Stimulated activated CD8-positive, alpha-beta memory T cell treated with anti-CD3 and anti-CD28 coated beads, Interleukin-7, amount 100 ng/mL, for 48 hours (primary cell): ENCODE measurements around the gene CPED1.
"Not testable (repeated sequence)": the region's sequence is repeated elsewhere in the genome, so short reads cannot be mapped to it uniquely, and the experiment has no call there.

Source experiments
- DNase-seq, 2 donors: peaks; one replicate each; pipeline ENCODE4 v3.0.0-alpha.2; 2020; ENCODE audit warnings: low read depth in 1 of 2; ENCODE audit errors: extremely low read depth in 1 of 2

CPED1 gene

DNA sequence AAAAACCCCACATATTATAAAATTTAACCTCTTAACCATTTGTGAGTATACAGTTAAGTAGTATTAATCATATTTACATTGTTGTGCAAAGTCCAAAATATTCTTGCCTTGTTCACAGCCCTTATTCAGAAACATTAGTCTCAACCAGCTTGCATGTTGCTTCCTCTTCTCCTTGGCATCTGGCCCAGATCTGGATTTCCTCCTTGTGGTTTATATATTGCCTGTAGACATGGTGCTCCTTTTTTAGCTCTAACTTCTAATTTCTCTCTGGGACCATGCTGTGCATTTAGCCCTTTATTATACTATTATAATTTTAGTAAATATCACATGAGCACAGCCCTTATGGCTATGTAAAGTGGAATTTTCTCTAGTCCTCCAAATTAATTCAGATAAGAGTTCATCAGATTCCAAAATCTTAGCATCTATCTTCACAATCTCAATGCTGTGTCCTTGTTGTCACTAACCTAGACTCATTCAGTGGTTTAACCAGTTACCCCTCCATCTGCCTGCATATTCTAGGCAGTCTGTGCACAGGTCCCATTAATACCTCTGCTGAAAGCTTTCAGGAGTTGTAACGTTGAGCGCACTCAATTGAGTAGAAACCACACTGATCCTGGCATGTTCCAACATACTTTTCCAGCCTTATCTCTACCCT lies 7.9 kb downstream of the CPED1 start:
- DNase-seq: no peak

DNA sequence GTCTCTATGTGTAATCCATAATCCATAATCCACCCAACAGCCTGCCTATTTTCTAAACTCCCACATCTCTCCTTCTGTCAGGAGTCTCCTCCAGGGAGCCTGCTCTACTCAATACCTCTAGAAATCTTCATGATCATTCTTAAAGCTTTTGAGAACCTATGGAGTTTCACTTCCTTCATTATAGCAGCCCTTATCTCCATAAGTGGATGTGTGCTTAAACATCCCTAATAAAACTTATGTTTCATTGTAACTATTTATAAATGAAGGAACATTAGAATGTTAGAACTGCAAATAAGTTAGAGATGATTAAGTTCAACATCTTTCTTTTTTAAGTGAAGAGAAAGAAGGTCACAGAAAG lies 8.5 kb downstream of the CPED1 start:
- DNase-seq: no peak

DNA sequence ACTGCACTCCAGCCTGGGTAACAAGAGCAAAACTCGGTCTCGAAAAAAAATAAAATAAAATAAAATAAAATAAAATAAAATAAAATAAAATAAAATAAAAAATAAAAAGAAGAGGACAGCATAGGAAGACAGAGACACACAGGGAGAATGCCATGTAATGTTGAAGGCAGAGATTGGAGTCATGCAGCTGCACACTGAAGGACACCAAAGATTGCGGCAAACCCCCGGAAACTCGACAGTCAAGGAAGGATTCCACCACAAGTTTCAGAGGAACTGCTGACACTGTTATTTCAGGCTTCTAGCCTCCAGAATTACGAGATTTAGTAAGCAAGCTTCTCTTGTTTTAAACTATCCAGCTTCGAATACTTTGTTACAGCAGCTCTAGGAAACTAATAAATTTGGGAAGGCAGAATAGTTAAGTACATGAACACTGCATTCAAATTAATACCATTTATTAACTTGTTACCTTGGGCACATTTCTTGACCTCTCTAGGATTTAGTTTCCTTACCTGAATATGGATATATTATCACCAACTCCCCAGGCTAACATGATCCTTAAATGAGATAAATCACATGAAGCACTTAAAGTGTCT lies 9.5 kb downstream of the CPED1 start:
- no peak for DNase-seq

DNA sequence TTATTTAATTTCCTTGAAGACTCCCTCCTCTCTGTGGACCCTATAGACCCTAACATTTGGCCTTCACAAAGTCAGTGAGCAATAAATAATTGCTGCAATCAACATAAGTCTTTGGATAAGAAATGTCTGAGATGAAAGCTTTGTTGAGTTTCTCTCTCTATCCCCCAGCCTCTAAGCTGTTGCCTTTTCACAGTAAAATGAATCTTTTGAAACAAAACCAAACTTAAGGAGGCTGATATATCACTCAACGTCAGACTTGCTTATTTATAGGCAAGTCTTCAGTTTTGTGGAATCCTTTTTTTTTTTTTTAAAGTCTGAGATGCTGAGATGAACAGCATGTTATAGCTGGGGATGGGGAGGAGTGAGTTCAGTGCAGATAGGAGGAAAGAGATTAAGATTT lies 10.0 kb downstream of the CPED1 start:
- DNase-seq: no peak

DNA sequence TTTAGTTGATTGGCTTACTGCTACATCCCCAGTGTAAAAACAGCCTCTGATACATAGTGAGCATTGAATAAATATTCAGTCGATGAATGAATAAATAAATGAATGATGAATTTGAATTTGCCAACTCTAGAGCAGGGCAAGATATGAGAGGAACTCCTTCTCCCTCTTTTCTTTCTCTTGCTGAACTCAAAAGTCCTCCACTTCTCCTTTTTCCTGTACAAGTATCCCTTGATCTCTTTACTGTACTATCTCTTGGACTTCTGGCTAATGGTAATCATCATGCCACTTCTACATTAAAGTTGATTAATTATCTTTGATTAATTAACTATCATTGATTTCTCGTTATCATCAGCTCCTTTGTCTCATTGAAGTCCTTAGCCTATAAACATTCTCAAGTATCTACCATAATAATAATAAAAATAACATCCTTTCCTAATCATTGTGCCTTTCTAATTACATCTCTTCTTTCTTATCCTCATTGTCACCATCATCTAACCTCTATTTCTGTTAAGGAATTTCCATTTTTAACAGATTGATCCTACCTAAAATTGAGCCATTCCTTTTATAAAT lies 10.6 kb downstream of the CPED1 start:
- DNase-seq: no peak

DNA sequence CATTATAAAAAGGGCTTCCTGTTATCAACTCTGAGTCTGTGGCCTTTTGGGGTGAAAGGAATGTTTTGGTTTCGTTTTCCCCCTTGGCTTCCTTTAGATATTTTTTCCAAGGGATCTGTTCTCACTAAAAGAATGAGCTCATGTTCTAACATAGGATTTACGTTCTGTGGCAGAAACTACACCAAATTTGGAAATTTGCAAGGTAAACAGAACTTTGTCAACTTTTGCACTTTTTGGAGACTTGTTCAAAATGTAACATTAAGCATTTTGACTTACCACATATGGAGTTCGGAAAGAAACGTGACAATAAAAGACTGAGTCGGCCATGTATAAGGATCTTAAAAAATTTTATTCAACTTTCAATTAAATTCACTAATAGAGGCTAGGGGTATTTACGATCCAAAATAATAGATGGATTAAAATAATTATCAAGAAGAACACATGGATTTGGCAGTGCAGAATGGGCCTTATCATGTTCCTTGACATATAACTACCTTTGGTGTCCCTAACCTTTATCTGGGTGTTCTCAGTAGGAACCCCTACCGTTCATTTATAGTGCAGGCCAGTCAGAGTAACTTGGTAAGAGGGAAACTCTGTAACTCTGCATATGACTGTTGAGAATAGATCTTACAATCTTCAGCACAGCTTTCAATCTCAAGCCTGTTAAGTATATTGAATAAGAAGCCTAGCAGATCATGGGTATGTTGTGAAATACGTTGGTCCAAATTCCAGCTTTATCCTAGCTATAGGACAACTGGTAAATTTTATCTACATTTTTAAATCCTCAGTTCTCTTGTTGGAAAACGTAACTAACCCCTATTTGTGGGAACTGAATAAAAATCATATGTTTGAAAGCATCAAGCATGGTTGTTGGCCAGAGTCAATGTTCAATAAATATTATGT lies 11.8 kb downstream of the CPED1 start:
- DNase-seq: no peak

DNA sequence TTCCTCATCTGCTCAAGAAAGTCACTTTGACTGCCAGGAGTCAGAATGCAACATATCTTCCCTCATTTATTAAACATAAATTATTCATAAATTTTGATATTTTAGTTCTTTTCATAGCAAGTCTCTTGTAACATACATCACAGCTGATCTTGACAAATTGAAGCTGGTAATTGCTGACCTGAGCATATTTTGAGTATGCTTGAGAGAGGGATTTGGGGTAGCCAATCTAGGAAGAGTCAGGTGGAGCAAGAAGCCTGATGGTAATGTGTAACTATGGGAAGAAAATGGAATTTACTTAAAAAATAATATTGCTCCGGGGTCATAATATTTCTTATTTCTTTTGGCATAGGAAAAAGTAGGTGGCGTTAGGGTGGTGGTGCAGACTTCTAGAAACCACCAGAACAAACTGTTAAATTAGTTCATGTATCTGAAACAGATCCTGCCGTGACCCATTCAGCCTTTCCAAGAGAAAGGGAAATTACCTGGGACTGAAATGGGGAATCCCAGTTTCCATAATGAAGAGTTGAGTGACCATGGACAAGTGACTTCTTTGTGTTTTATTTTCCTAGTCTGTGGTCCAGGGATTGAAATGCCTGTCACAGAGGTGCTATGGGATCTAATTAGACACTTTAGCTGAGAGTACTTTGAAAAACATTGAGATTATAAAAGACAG lies 12.9 kb downstream of the CPED1 start:
- DNase-seq: no peak

DNA sequence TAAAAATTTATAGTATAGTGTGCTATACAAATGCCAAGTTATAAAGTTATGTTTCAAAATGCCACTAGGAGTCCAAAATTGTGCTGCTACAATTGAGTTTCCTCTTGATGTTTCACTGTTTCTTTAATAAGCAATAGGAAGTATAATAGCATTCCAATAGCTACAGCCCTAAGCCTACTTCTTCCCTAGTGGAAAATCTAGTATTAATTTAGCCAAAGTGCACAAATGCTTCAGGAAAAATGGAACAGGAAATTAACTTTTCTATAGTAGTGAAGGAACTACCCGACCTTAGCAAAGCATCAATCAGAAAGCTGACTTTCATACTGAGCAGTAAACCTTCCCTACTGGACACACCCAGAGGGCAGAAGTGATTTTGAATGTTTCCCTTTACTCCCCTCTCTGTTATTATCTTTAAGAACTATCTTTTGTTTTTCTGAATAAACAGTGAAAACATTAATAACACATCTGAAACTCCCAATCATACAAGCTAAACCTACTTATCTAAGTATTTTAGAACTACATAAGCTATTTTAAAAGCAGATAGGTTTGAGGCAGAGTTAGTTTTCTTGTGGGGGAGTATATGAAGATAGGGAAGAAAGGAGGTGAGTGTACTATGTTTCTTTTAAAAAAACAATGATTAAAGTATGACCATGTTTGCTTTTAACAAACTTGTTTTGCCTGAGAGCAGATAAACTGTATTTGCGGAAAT lies 13.7 kb downstream of the CPED1 start:
- no peak for DNase-seq

DNA sequence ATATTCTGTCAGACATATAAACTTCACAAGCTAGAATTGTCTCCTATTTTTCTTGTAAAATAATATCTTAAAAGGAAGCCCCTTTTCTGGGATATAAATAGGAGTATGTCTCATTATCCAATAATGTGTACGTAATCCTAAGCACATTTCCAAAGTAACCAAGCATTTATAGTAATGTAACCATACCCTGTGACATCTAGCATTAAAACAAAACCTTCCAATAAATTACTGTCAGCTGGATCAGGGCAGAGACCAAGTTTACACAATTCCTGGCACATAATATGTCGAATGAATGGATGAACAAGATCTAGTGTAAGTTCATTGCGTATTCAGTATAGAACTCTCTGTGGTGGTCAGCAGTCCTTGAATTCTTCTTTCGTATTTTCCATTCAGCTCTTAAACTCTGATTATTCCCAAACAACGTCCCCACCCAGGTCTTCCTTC lies 14.3 kb downstream of the CPED1 start:
- no peak for DNase-seq

DNA sequence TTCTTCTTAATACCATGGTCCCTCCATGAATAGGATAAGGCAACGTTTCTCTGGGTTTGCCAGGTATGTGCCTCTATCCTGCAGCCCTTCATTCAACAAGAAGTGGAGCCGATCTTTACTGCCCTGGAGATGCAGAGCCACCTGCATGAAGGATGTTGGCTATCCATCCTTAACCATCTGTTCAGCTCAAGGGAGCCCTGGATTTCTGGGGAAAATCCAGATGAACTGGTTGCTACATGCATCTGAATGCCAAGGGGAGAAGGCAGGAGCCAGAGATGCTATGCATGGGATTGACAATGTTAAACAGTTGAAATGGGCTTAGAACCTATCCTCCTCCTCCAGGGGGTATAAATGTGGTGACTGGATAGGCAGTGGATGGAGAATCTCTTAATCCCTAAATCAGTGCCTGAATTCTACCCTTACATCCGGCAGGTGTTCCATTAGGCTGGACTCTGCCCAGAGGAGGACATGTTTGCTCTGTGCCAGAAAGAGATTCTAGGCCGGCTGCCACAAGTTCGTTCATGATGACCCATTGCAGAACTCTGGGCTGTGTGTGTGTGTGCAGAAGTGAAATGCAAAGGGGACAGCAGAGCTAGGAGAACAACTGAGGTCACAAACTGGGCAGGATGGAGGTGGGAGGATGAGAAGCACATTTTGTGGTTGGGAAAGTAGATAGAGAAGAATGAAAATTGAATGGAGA lies 15.6 kb downstream of the CPED1 start:
- DNase-seq: no peak

DNA sequence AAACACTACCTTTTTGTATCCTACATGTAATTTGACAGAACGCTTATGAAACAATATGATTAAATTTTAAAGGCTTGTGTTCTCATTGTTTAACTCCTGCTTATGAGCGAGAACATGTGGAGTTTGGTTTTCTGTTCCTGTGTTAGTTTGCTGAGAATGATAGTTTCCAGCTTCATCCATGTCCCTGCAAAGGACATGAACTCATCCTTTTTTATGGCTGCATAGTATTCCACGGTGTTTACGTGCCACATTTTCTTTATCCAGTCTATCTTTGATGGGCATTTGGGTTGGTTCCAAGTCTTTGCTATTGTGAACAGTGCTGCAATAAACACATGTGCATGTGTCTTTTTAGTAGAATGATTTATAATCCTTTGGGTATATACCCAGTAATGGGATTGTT lies 16.5 kb downstream of the CPED1 start:
- not testable (repeated sequence) for DNase-seq

DNA sequence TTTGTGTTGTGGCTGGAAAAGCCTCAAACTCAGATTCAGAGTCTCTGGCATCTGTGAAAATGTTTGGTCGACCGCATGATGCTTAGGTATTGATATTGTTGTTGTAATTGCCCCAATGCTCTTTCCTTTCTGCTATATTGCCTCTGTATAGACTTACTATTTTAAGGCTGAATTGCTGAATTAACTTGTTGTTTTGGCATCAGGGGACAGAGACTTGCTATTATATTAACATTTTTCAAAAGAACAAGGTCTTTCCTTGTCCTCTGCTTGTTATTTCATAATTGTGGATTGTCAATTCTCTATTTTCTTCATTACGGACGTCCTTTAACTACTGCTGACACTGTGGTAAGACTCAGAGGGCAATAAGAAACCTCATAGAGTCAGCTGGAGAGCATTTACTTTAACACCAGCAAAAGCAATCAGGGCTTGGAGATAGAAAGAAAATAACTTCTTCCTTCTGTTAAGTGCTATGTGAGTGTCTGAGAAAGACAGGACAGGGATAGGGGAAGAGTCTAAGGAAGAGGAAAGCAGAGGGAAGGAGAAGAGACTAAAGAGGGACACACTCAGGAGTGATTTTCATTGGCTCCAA lies 17.6 kb downstream of the CPED1 start:
- DNase-seq: no peak

DNA sequence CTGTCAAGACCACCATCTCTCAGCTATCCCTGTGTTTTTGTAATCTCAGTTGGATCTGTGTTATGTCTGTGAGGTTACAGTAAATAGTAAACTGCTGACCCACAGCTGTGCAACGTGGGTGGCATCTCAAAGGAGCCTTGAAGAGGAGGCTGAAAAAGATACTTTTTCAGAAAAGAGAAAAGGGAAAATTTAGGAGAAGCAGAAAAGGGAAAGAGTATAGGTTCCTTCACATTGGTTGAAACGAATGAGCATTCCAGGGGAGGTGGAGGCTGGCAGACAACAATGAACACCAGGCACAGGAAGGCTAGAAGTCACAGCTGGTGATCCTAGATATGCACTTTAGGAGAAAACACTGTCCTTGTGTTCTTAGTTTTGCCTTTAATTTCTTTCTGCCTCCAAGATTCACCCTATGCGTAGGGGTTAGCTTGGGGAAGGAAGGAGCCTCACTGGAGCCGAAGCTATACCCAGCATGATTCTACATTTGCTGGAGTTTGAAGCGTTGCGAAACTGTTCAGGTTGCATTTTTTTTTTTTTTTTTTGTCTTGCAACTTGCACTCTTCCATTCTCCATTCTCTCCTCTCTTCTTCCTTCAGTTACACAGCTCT lies 18.3 kb downstream of the CPED1 start:
- DNase-seq: no peak

DNA sequence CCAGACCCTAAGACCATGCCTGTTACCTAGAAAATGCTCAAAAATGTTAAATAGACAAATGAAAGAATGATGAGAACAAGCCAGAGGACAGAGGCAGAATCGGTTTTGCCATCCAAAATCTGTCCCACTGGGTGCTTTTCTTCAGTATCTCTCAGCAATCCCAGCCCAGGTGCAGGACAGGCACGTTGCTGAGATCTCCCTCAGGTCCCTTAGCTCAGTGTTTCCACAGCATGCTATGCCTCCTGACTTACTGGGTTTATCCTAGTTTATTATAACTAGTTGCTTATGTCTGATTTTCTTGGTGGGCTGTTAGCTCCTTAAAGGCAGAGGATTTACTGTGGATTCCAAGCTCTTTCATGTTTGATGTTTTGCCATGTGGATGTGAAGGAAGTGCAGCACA lies 20.3 kb downstream of the CPED1 start:
- no peak for DNase-seq

DNA sequence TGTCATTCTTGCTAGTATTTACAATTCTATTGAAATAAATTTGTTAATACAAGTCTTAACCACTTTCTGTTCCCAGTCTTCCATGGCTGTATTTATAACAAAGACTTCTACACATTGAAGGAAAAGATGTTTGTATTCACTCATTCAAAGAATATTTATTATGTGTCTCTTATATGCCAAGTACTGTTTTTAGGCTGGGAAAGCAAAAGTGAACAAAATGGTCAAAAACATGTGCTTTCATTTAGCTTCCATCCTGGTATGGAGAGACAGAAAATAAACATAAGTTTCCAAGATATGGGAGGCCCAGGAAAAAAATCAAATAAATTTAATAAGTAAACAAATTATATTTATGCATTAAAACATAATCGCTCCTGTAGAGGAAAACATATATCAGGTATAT lies 22.9 kb downstream of the CPED1 start:
- DNase-seq: no peak

DNA sequence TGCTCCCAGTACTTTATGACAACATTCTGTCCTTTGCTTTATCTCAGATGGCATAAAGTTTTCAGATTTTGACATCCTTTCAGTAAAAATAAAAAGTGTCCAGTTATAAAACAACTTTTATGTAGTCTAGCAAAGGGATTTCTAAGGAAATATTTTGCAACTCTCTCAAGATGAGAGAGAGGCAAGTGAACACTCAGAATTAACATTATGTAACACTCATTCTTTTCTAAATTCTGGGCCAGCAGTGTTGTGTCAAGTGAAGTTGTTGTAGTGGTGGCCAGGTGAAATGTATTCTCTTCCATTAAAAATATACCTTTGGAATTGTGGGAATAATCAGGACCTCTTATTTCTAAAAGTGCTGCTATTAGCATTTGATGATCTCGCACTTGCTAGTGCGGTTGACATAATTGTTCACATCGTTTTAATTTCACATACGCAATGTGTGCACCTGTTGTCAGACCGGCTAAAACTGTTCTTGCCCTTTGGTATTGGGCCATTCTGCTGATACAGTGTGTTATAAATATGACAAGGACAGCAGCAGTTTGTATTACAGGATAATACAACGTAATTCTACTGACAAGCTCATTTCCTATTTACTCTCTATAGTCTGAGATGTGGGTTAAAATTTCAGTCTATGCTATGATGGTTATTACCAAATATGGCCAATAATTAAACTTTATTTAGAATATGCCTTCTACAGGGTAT lies 23.8 kb downstream of the CPED1 start:
- no peak for DNase-seq

DNA sequence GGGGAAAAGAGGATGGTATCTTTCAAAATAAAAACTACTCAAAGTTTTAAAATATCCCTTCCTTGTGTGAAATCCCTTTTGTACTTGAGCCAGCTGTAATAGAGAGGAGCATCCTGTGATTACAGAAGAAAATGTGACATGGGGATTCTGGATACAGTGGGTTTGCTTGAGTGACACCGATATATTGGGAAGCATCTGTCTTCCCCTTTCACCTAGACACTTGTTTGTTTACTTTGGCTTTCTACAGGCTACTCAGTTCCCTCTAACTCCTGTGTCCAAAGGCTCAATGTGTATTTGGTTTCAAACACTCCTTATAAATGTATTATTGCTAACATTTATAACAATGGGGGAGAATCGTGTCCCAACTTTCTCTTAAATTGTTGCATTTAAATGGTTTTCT lies 24.4 kb downstream of the CPED1 start:
- DNase-seq: no peak

DNA sequence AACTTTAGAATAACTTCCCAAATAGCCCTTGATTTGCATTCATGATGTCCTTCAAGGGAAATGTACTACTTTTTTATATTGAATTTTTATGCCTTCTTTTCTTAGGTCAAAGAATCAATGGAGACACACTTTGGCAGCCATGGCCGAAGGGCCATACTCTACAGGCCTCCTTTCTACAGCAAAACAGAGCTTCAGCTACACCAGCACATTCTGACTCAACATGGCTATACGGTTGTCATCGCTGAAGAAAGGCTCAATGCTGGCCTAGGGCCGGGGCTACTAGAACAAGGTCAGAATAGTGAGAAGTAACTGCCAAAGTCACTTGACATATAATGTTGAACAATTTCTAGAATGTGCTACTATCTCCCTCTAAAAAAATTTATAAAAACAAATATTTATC lies 27.0 kb downstream of the CPED1 start:
- no peak for DNase-seq

DNA sequence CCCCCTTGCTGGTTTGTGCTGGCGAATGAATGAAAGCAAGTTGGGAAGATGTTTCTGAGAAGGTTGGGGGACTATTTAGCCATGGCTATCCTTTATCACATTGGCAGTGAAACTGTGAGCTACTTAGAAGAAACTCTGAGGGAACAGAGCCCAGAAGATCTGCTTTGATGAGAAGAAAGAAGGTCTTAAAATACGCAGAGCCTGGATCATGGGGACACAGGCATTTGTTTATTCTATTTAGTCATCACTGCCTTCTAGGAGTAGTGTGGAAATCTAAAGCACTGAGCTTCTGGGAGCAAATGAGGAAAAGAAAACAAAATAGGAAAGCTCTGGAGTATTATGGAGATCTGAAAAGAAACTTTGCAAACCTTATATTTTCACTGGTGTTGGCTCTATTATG lies 28.5 kb downstream of the CPED1 start:
- DNase-seq: no peak
